Pancreas (tissue), 10 donors: ENCODE measurements around the gene CEP63. TPM values are rescaled to one million over a fixed set of nuclear protein-coding genes. Genes with fewer than 3 reads are reported as not detected.

Experiments used
- ATAC-seq, 4 donors: fragments of 200-7000 bp; cut with Tn5 transposase; one replicate each; pipeline versions ENCODE4 v1.8.0 to v1.9.1; 2020; ENCODE audit warnings: mild to moderate bottlenecking in 4 of 4, moderate library complexity in 4 of 4
- DNase-seq, 6 donors: peaks; one replicate each; pipeline ENCODE4 v3.0.0-alpha.2; 2020
- FAIRE-seq: peaks from 2 replicates; lab custom pipeline; 2012; peaks lifted over from hg19 to GRCh38; lab: Jason Lieb, UNC
- H3K27ac ChIP-seq, 4 donors: fragments of 200-600 bp; sonication (generic); 1 replicate in 3 of 4; 2 replicates in 1 of 4; pipeline versions ENCODE4 v1.5.0 to v1.8.0; 2020
- H3K27me3 ChIP-seq, 4 donors: fragments of 200-600 bp; one replicate each; pipeline ENCODE4 v1.8.0; 2021
- H3K36me3 ChIP-seq, 3 donors: fragments of 200-600 bp; sonication (generic) in 1 of 3; one replicate each; pipeline versions ENCODE4 v1.5.0 to v1.8.0; 2020 to 2021
- H3K4me1 ChIP-seq, 3 donors: fragments of 200-600 bp; one replicate each; pipeline ENCODE4 v1.8.0; 2021
- H3K4me3 ChIP-seq, 4 donors: fragments of 200-600 bp; sonication (generic) in 2 of 4; one replicate each; pipeline versions ENCODE4 v1.5.0 to v1.8.0; 2020 to 2021
- H3K9me3 ChIP-seq, 4 donors: fragments of 200-600 bp; one replicate each; pipeline ENCODE4 v1.8.0; 2021
- CTCF ChIP-seq, 4 donors: fragments of 200-600 bp; sonication (generic) in 3 of 4; IDR thresholded peaks; one replicate each; pipeline versions ENCODE4 v1.5.0 to v1.8.0; 2021; ENCODE audit warnings: antibody characterized with exemption in 4 of 4
- WGBS, 2 donors: extraction: QIAGEN DNeasy Blood & Tissue Kit; methylation state at CpG; one replicate each; pipeline ENCODE4 v1.1.7; 2013; 5-methylcytosine and 5-hydroxymethylcytosine counted together
- intact Hi-C, 3 donors: fragments of 100-400 bp; cut with DNase I; formaldehyde crosslinking; loops; one replicate each; pipeline versions ENCODE4 v1.11.1 to v1.14.2; 2022
- polyA plus RNA-seq, 2 donors: library from polyadenylated mRNA; stranded (reverse); fragments of 200-250 nt; gene quantifications; one replicate each; pipeline ENCODE4 v1.2.3, GENCODE V29; 2013
- total RNA-seq, 6 donors: library from RNA; stranded (reverse); fragmentation: NEBNext Ultra II Directional in 4 of 6; extraction: Animal tissue kit (Norgen Biotek cat#: 25700) in 4 of 6; gene quantifications; one replicate each; pipeline versions ENCODE4 v1.2.1 to v1.2.4, GENCODE V29; 2021 to 2023
- donor health status: healthy with polysubstance abuse.
- donor health status: DM: no; HTN: no; CAD: no; lungs with moderate emphysema.
- donor health status: DM: no; HTN: no; CAD: no.
- donor health status: control.
- donor health status: control.
- donor health status: Bipolar disorder and iron deficiency.
- donor health status: DM: yes; HTN: yes; CAD: no.
- donor health status: DM: no; HTN: no; CAD: no.
- donor health status: DM: no; HTN: no; CAD: no.
- donor health status: DM: yes; HTN: yes; CAD: no.

The CEP63 gene
- total and polyA plus RNA-seq, 8 donors, result 8.9 to 17.2 (median 11.4) TPM

- Histone ChIP-seq H3K4me1 (peaks cover 0 to 3% (median 0%) of the 10 kb centered on the region in 3 donors), H3K4me3 (no peak overlapping the region), H3K27ac (no peak overlapping the region), H3K27me3 (no peaks in the 10 kb centered on the region), H3K9me3 (no peaks in the 10 kb centered on the region), H3K36me3 (peaks cover 4 to 35% (median 6%) of the 10 kb centered on the region in 3 donors)
- ATAC-seq (no peak), FAIRE-seq (no peak), DNase-seq (no peak)
- 82 to 84% methylated on average over 6 of the region's 6 CpGs for WGBS, 2 donors
- TF ChIP-seq CTCF (IDR thresholded peaks at IDR 0.05), result no peak
- intact Hi-C loops, result loop anchor here in 2 of 3 donors (10.0 kb wide), 2 partner anchors 102 to 262 kb away; partner anchors contain the start of gene AMOTL2 (in 2 of the 2)
Measured at GRCh38 chr3:134477002-134477401, 8.9 kb upstream of the CEP63 start.

GRCh38 chr3:134477938-134478337 is 7.9 kb upstream of the CEP63 start:
- FAIRE-seq (no peak), DNase-seq (no peak), ATAC-seq (peak in 3 of 4 donors; percentile 36 to 68 (median 50))
- Histone ChIP-seq H3K27me3 (no peaks in the 10 kb centered on the region), H3K27ac (no peak overlapping the region), H3K36me3 (peaks cover 4 to 42% (median 6%) of the 10 kb centered on the region in 3 donors), H3K4me3 (no peak overlapping the region), H3K4me1 (peaks cover 0 to 3% (median 0%) of the 10 kb centered on the region in 3 donors), H3K9me3 (no peaks in the 10 kb centered on the region)
- no peak for TF ChIP-seq CTCF (IDR thresholded peaks at IDR 0.05)
- intact Hi-C loops, result loop anchor here in 2 of 3 donors (10.0 kb wide), 2 partner anchors 103 to 263 kb away; partner anchors contain the start of gene AMOTL2 (in 2 of the 2)
- WGBS, 2 donors, result 42 to 43% methylated on average over 2 of the region's 2 CpGs

- Histone ChIP-seq H3K27ac (no peak overlapping the region), H3K4me3 (no peak overlapping the region), H3K36me3 (peaks cover 4 to 42% (median 6%) of the 10 kb centered on the region in 3 donors), H3K27me3 (no peaks in the 10 kb centered on the region), H3K9me3 (no peaks in the 10 kb centered on the region), H3K4me1 (peaks cover 4 to 14% (median 11%) of the 10 kb centered on the region in 3 donors)
- FAIRE-seq, result no peak
- no peak for ATAC-seq
- WGBS, 2 donors, result 88 to 95% methylated on average over 3 of the region's 3 CpGs
- intact Hi-C loops, result no loop called here
- DNase-seq, result no peak
- no peak for TF ChIP-seq CTCF (IDR thresholded peaks at IDR 0.05)
Measured at GRCh38 chr3:134480546-134480945, 5.3 kb upstream of the CEP63 start.

- DNase-seq (no peak), FAIRE-seq (no peak), ATAC-seq (no peak)
- Histone ChIP-seq H3K4me3 (no peak overlapping the region), H3K27ac (no peak overlapping the region), H3K36me3 (peaks cover 4 to 42% (median 6%) of the 10 kb centered on the region in 3 donors), H3K27me3 (no peaks in the 10 kb centered on the region), H3K4me1 (peaks cover 4 to 14% (median 11%) of the 10 kb centered on the region in 3 donors), H3K9me3 (no peaks in the 10 kb centered on the region)
- TF ChIP-seq CTCF (IDR thresholded peaks at IDR 0.05), result no peak
- WGBS, 2 donors, result 61 to 62% methylated on average over 1 of the region's 1 CpG
- intact Hi-C loops, result no loop called here
Measured at GRCh38 chr3:134481166-134481565, 4.7 kb upstream of the CEP63 start.

GRCh38 chr3:134482622-134483021 is 3.2 kb upstream of the CEP63 start:
- H3K4me3 ChIP-seq, result no peak overlapping the region
- H3K36me3 ChIP-seq, result peaks cover 4 to 38% (median 6%) of the 10 kb centered on the region in 3 donors
- no peaks in the 10 kb centered on the region for H3K27me3 ChIP-seq
- H3K27ac ChIP-seq, result no peak overlapping the region
- no peak for DNase-seq
- ATAC-seq, result no peak
- H3K4me1 ChIP-seq, result peaks cover 4 to 23% (median 11%) of the 10 kb centered on the region in 3 donors
- no peak for FAIRE-seq
- WGBS, 2 donors, result 85 to 87% methylated on average over 3 of the region's 3 CpGs
- H3K9me3 ChIP-seq, result no peaks in the 10 kb centered on the region
- intact Hi-C loops, result no loop called here
- no peak for TF ChIP-seq CTCF (IDR thresholded peaks at IDR 0.05)
